ENCODE measurements around the gene ARL14. TPM values are rescaled to one million over a fixed set of nuclear protein-coding genes. Genes with fewer than 3 reads are reported as not detected.

Gene ARL14
- total RNA-seq, 1 experiment from 2014 or later, result not detected

GRCh38 chr3:160698599-160699195 is 21.7 kb downstream of the ARL14 start:
- Mint-ChIP-seq H3K4me3 (no peak overlapping the region), H3K27me3 (ENCODE audit: low read depth) (no peaks in the 10 kb centered on the region), H3K9me3 (no peaks in the 10 kb centered on the region), H3K4me1 (peaks cover 3 to 6% of the 10 kb centered on the region in 2 experiments; a peak in 1 of 4 replicates), H3K27ac (no peak overlapping the region), H3K36me3 (ENCODE audit: insufficient read depth in 1 of 3, low read depth in 3 of 3) (no peaks in the 10 kb centered on the region)
- Histone ChIP-seq H2BK15ac (ENCODE audit: low read depth, low read length) (no peak overlapping the region), H2AFZ (ENCODE audit: low read length) (no peak overlapping the region), H3K9ac (ENCODE audit: extremely low read depth, insufficient read length, low read length) (no peak overlapping the region), H3K56ac (ENCODE audit: insufficient read length, low read depth, low read length) (no peak overlapping the region), H3K4me2 (ENCODE audit: insufficient read depth, insufficient read length, low read length) (no peak overlapping the region), H3K4me1 (ENCODE audit: insufficient read depth, low read length) (no peaks in the 10 kb centered on the region), H3K23me2 (ENCODE audit: insufficient read length, low read depth, low read length, poor library complexity, severe bottlenecking) (no peaks in the 10 kb centered on the region), H3K23ac (ENCODE audit: insufficient read length, low read depth, low read length) (no peak overlapping the region), H3T11ph (ENCODE audit: low read length) (no peak overlapping the region), H3K27ac (ENCODE audit: insufficient read length, low read depth, low read length) (no peak overlapping the region), H3K14ac (ENCODE audit: insufficient read depth, low read length) (no peak overlapping the region), H3K79me1 (ENCODE audit: insufficient read depth, low read depth, low read length, poor library complexity, severe bottlenecking) (no peaks in the 10 kb centered on the region), H4K5ac (ENCODE audit: insufficient read length, low read depth, low read length) (no peak overlapping the region), H4K91ac (ENCODE audit: insufficient read length, low read depth, low read length) (no peak overlapping the region), H3K9me3 (ENCODE audit: control insufficient read depth, low read depth, low read length) (no peaks in the 10 kb centered on the region), H2BK120ac (ENCODE audit: low read depth, low read length, poor library complexity, severe bottlenecking) (no peak overlapping the region), H2BK5ac (ENCODE audit: insufficient read length, low read length) (no peak overlapping the region), H4K8ac (replicated peaks; ENCODE audit: insufficient read length, low read depth, low read length) (no peak overlapping the region), H3K18ac (ENCODE audit: insufficient read length, low read depth, low read length) (no peak overlapping the region), H3K27me3 (ENCODE audit: insufficient read depth, low read length) (no peaks in the 10 kb centered on the region), H4K20me1 (ENCODE audit: control insufficient read depth, insufficient read depth, insufficient read length) (no peaks in the 10 kb centered on the region), H2AK5ac (ENCODE audit: insufficient read length, low read length) (no peak overlapping the region), H3K4ac (ENCODE audit: low read depth, low read length) (no peak overlapping the region), H2BK20ac (ENCODE audit: low read depth, low read length, poor library complexity, severe bottlenecking) (no peak overlapping the region), H2BK12ac (ENCODE audit: insufficient read length, low read depth, low read length) (no peak overlapping the region), H3K79me2 (ENCODE audit: insufficient read depth, low read length) (no peaks in the 10 kb centered on the region)
- DNase-seq, result no peak
- TF ChIP-seq CTCF (conservative IDR thresholded peaks at IDR 0.05), result no peak
- WGBS (ENCODE audit: extremely low coverage, insufficient read length, low lambda C conversion rate), result no CpG with 5 or more reads among the region's 1 CpG
